Colon (tissue), 2 donors: Measurements from ENCODE around the gene CTAG2.
"Not testable (repeated sequence)": the region's sequence is repeated elsewhere in the genome, so short reads cannot be mapped to it uniquely, and the experiment has no call there.

Experiments used
- FAIRE-seq: peaks from 2 replicates; lab custom pipeline; 2012; peaks lifted over from hg19 to GRCh38; lab: Jason Lieb, UNC
- donor health status: control.
- donor health status: control.

The CTAG2 gene

GRCh38 chrX:154645745-154646378 lies 7.5 kb downstream of the CTAG2 start:
- not testable (repeated sequence) for FAIRE-seq

GRCh38 chrX:154643708-154644107 lies 9.7 kb downstream of the CTAG2 start:
- not testable (repeated sequence) for FAIRE-seq

- FAIRE-seq: not testable (repeated sequence)
These were observed 11.6 kb downstream of the CTAG2 start for GRCh38 chrX:154641740-154642139.

- FAIRE-seq: not testable (repeated sequence)
These were observed 19.7 kb downstream of the CTAG2 start for GRCh38 chrX:154633661-154634060.

- FAIRE-seq: not testable (repeated sequence)
These were observed 22.4 kb downstream of the CTAG2 start for GRCh38 chrX:154630949-154631348.

GRCh38 chrX:154628960-154629359 lies 24.4 kb downstream of the CTAG2 start:
- not testable (repeated sequence) for FAIRE-seq

GRCh38 chrX:154620767-154621414 lies 32.5 kb downstream of the CTAG2 start:
- FAIRE-seq: not testable (repeated sequence)

- not testable (repeated sequence) for FAIRE-seq
These were observed 34.2 kb downstream of the CTAG2 start, which contains the start of gene CTAG1B for GRCh38 chrX:154619182-154619581. CTAG1B (minus strand) TSS chrX:154619282; CDS start chrX:154619218, 64 bp downstream.

- FAIRE-seq: not testable (repeated sequence)
These were observed 39.8 kb downstream of the CTAG2 start for GRCh38 chrX:154613586-154613985.

- not testable (repeated sequence) for FAIRE-seq
These were observed 42.2 kb downstream of the CTAG2 start for GRCh38 chrX:154611146-154611545.

- not testable (repeated sequence) for FAIRE-seq
These were observed 44.6 kb downstream of the CTAG2 start for GRCh38 chrX:154608823-154609222.

GRCh38 chrX:154607976-154608375 lies 45.4 kb downstream of the CTAG2 start:
- FAIRE-seq: not testable (repeated sequence)

GRCh38 chrX:154607370-154607769 lies 46.0 kb downstream of the CTAG2 start:
- no peak for FAIRE-seq

- FAIRE-seq: no peak
These were observed 47.8 kb downstream of the CTAG2 start for GRCh38 chrX:154605566-154605965.

GRCh38 chrX:154603438-154604430 lies 49.6 kb downstream of the CTAG2 start:
- no peak for FAIRE-seq

GRCh38 chrX:154602766-154603437 lies 50.5 kb downstream of the CTAG2 start:
- FAIRE-seq: no peak

- no peak for FAIRE-seq
These were observed 51.2 kb downstream of the CTAG2 start for GRCh38 chrX:154602226-154602625.
